Activated CD8-positive, alpha-beta memory T cell treated with anti-CD3 and anti-CD28 coated beads for 48 hours (primary cell): ENCODE results near the gene ANKIB1.

Experiments used
- DNase-seq, 3 experiments: peaks; one replicate each; pipeline ENCODE4 v3.0.0-alpha.2; 2020; ENCODE audit warnings: low read depth in 2 of 3, low spot score in 2 of 3

ANKIB1 gene

GRCh38 chr7:92260248-92260781 is 14.5 kb downstream of the ANKIB1 start:
- DNase-seq = no peak

GRCh38 chr7:92266415-92267241 is 20.9 kb downstream of the ANKIB1 start:
- no peak for DNase-seq

GRCh38 chr7:92268921-92269320 is 23.1 kb downstream of the ANKIB1 start:
- DNase-seq = no peak

GRCh38 chr7:92275327-92275726 is 29.6 kb downstream of the ANKIB1 start:
- DNase-seq = no peak

- no peak for DNase-seq
These were observed 30.7 kb downstream of the ANKIB1 start for GRCh38 chr7:92276460-92276864.

GRCh38 chr7:92279396-92280031 is 33.7 kb downstream of the ANKIB1 start:
- DNase-seq = no peak

DNA sequence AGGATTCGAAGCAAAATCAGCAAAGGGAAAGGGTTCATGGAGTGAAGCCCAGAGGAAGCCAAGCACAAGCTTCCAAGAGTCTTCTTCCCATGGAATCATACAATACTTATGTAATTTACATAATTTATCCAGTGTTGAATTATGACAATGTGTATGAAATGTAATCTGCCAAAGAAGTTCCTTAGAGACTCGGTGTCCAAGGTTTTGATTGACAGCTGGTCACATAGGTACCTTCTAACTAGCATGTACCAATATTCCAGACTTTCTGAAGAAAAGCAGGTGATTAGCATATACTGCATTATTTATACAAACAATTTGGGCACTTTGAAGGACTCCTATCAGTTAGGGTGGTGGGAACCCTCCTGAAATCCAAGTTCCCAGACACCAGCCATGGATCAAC is 35.3 kb downstream of the ANKIB1 start:
- no peak for DNase-seq

DNA sequence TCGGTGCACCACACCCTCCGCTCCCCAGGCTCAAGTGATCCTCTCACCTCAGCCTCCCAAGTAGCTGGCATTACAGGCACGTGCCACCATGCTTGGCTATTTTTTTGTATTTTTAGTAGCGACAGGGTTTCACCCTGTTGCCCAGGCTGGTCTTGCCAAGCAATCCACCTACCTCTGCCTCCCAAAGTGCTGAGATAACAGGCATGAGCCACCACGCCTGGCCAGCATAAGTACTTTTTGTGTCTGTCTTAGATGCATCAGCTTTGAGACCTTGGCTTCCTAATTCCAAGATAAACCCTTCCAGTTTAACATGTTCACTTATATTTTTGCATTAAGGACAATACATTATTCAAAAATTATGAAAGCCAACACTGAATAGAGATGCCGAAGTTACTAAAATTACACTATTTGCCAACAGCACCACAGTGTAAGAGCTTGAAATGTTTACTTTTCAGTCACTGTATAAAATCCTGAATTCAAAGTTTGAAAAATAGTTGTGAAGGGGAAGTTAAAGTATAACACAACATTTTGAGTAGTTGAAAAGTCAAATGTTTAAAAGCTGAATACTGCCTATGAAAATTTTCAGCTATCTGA is 36.5 kb downstream of the ANKIB1 start:
- DNase-seq = no peak

DNA sequence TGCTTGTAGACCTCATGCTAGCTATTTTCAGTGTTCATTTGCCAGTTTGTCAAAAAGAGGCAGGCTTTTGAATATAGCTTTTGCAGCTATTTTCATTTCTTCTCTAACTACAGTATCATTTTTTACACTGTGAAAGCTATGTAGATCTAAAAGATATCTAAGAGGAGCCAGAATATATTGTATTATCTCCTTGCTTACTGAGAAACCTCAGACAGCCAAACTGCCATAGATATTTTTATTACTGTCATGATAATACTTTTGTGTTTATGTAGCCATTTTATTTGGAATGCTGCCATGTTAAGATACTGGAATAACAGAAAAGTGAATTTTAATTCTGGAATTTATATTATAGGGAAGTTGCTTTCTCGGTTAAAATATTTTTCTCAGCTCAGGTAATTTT is 37.2 kb downstream of the ANKIB1 start:
- DNase-seq = no peak

- DNase-seq = no peak
These were observed 43.5 kb downstream of the ANKIB1 start for GRCh38 chr7:92289321-92289720.

DNA sequence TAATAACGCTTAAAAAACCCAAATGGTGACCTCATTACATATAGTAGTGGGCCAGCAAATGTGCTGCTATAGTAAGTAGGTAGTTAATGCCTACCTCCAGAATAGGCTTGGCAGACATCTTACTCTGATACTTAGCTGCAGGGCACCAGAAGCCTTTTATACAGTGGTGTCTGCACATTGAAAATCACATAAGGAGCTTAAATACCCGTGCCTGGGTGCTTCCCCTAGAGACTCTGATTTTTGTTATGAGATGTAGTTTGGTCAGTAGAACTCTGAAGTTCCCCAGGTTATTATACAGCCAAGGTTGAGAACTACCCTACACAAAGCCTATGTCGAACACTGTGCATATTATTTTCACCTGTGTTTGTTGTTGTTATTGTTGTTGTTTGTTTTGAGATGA is 47.2 kb downstream of the ANKIB1 start:
- DNase-seq = no peak

- DNase-seq = no peak
These were observed 48.3 kb downstream of the ANKIB1 start for GRCh38 chr7:92293896-92294590.

DNA sequence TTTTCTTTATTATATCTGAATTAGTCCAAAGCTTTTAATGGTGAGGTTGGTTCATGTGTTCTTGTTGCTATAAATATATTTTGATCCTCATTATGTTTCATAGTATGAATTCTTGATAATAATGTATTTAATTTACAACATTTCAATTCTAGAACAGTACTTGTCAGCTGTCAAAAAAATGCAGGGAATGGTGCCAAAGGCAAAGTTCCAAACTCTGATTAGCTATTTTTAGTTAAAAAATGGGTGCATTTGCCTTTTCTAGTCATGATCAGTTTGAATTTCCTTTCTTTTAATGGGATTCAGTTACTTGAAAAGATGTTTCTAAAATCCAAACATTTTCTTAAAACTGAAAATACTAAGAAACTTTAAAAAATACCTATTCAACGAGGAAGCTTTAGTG is 49.6 kb downstream of the ANKIB1 start:
- no peak for DNase-seq

GRCh38 chr7:92296235-92296634 is 50.5 kb downstream of the ANKIB1 start:
- DNase-seq = no peak

- no peak for DNase-seq
These were observed 51.2 kb downstream of the ANKIB1 start for GRCh38 chr7:92296880-92297445.

DNA sequence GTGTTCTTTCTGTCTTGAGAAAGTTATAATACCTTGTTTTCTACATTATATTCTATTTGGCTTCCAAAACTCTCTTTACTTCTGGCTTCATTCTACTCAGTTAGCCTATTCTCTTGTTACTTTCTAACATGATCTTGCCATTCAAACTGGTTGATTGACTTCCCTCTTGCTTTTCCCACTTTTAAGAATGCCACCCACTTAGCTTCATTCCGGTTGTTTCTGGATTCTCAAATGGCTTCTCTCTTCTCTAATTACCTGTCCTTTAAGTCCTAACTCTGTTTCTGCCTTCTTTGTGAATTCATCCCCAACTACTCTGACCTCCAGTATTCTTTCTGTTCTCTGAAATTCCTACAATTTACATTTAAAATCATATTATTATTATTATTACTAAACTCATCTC is 52.0 kb downstream of the ANKIB1 start:
- no peak for DNase-seq

- no peak for DNase-seq
These were observed 58.0 kb downstream of the ANKIB1 start for GRCh38 chr7:92303761-92304160.

GRCh38 chr7:92304406-92304893 is 58.7 kb downstream of the ANKIB1 start:
- DNase-seq = no peak

DNA sequence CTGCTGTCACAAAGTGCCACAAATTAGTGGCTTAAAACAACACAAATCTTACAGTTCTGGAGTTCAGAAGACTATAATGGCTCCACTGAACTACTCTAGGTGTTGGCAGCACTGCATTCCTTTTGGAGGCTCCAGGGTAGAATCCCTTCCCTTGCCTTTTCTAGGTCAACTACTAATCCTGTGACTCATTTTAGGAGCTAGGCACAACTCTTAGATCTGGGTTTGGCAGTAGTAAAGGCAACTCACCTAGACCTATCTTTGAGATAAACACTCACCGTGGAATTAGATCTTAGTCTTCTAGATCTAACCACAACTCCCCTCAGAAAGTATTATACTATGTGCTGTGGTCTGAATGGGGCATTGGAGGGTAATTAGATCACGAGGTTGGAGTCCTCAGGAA is 60.4 kb downstream of the ANKIB1 start:
- no peak for DNase-seq

- no peak for DNase-seq
These were observed 67.3 kb downstream of the ANKIB1 start for GRCh38 chr7:92313055-92313454.

DNA sequence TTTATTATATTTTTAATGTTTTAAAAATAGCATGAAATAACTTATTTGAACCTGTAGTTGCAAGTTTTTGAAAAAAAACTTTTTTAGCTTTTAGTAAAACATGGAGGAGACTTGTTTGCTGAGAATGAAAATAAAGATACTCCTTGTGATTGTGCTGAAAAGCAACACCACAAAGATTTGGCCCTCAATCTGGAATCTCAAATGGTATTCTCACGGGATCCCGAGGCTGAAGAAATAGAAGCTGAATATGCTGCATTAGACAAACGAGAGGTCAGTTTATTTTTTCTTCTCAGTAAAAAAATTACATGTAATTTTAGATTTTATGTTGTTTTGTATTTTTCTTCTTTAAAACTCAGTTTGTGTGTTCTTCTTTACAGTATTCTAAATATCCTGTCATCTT is 73.5 kb downstream of the ANKIB1 start:
- no peak for DNase-seq
